UCSD-AML1 (cell line): Measurements from ENCODE around the gene PDZD2.
"Not testable (repeated sequence)": the region's sequence is repeated elsewhere in the genome, so short reads cannot be mapped to it uniquely, and the experiment has no call there.

Experiments used
- DNase-seq: peaks from one replicate; lab custom pipeline; 2025; ENCODE audit not compliant: unreplicated experiment; lab: John Stamatoyannopoulos, UW

PDZD2 gene

GRCh38 chr5:31963358-31964006 is 324.6 kb downstream of the PDZD2 start:
- DNase-seq = no peak

- DNase-seq = no peak
Measured at GRCh38 chr5:31964007-31964360, 325.1 kb downstream of the PDZD2 start.

- DNase-seq = no peak
Measured at GRCh38 chr5:31965227-31965626, 326.3 kb downstream of the PDZD2 start.

GRCh38 chr5:31966936-31967335 is 328.0 kb downstream of the PDZD2 start:
- no peak for DNase-seq

GRCh38 chr5:31967461-31967860 is 328.5 kb downstream of the PDZD2 start:
- no peak for DNase-seq

GRCh38 chr5:31972558-31972957 is 333.6 kb downstream of the PDZD2 start:
- DNase-seq = no peak

GRCh38 chr5:31975189-31975612 is 336.3 kb downstream of the PDZD2 start:
- not testable (repeated sequence) for DNase-seq

- DNase-seq = no peak
Measured at GRCh38 chr5:31976169-31976568, 337.2 kb downstream of the PDZD2 start.

GRCh38 chr5:31981361-31981945 is 342.5 kb downstream of the PDZD2 start:
- DNase-seq = no peak

- no peak for DNase-seq
Measured at GRCh38 chr5:31982027-31982426, 343.1 kb downstream of the PDZD2 start.

- no peak for DNase-seq
Measured at GRCh38 chr5:31982621-31983020, 343.7 kb downstream of the PDZD2 start.

- no peak for DNase-seq
Measured at GRCh38 chr5:31983851-31984250, 344.9 kb downstream of the PDZD2 start.

- DNase-seq = no peak
Measured at GRCh38 chr5:31984691-31985090, 345.8 kb downstream of the PDZD2 start.

- no peak for DNase-seq
Measured at GRCh38 chr5:31986101-31986500, 347.2 kb downstream of the PDZD2 start.

- no peak for DNase-seq
Measured at GRCh38 chr5:31987985-31988710, 349.2 kb downstream of the PDZD2 start.

GRCh38 chr5:31990081-31990650 is 351.2 kb downstream of the PDZD2 start:
- DNase-seq = no peak

- no peak for DNase-seq
Measured at GRCh38 chr5:31990701-31991110, 351.8 kb downstream of the PDZD2 start.

GRCh38 chr5:31992377-31992776 is 353.4 kb downstream of the PDZD2 start:
- DNase-seq = no peak

- no peak for DNase-seq
Measured at GRCh38 chr5:31993165-31993961, 354.4 kb downstream of the PDZD2 start.

GRCh38 chr5:31995006-31995405 is 356.1 kb downstream of the PDZD2 start:
- DNase-seq = no peak

- DNase-seq = no peak
Measured at GRCh38 chr5:31995714-31996113, 356.8 kb downstream of the PDZD2 start.
